Measurements from ENCODE around the gene MIS12.

GRCh38 chr17:5511401-5512225 is 25.2 kb downstream of the MIS12 start:
- TF ChIP-seq, protein P1, sequence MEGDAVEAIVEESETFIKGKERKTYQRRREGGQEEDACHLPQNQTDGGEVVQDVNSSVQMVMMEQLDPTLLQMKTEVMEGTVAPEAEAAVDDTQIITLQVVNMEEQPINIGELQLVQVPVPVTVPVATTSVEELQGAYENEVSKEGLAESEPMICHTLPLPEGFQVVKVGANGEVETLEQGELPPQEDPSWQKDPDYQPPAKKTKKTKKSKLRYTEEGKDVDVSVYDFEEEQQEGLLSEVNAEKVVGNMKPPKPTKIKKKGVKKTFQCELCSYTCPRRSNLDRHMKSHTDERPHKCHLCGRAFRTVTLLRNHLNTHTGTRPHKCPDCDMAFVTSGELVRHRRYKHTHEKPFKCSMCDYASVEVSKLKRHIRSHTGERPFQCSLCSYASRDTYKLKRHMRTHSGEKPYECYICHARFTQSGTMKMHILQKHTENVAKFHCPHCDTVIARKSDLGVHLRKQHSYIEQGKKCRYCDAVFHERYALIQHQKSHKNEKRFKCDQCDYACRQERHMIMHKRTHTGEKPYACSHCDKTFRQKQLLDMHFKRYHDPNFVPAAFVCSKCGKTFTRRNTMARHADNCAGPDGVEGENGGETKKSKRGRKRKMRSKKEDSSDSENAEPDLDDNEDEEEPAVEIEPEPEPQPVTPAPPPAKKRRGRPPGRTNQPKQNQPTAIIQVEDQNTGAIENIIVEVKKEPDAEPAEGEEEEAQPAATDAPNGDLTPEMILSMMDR (IDR thresholded peaks at IDR 0.05), result no peak
- no peak for TF ChIP-seq POLR2AphosphoS5 (IDR thresholded peaks at IDR 0.05; ENCODE audit: low read depth, low read length)
- TF ChIP-seq, protein P2, sequence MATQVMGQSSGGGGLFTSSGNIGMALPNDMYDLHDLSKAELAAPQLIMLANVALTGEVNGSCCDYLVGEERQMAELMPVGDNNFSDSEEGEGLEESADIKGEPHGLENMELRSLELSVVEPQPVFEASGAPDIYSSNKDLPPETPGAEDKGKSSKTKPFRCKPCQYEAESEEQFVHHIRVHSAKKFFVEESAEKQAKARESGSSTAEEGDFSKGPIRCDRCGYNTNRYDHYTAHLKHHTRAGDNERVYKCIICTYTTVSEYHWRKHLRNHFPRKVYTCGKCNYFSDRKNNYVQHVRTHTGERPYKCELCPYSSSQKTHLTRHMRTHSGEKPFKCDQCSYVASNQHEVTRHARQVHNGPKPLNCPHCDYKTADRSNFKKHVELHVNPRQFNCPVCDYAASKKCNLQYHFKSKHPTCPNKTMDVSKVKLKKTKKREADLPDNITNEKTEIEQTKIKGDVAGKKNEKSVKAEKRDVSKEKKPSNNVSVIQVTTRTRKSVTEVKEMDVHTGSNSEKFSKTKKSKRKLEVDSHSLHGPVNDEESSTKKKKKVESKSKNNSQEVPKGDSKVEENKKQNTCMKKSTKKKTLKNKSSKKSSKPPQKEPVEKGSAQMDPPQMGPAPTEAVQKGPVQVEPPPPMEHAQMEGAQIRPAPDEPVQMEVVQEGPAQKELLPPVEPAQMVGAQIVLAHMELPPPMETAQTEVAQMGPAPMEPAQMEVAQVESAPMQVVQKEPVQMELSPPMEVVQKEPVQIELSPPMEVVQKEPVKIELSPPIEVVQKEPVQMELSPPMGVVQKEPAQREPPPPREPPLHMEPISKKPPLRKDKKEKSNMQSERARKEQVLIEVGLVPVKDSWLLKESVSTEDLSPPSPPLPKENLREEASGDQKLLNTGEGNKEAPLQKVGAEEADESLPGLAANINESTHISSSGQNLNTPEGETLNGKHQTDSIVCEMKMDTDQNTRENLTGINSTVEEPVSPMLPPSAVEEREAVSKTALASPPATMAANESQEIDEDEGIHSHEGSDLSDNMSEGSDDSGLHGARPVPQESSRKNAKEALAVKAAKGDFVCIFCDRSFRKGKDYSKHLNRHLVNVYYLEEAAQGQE (IDR thresholded peaks at IDR 0.05; ENCODE audit: insufficient read depth in 1 of 2, low read depth in 2 of 2, low read length in 1 of 2), result no peak

All from Panc1 (cell line).